Vagina (tissue), 2 donors: ENCODE results near the gene CDC14A. TPM values are rescaled to one million over a fixed set of nuclear protein-coding genes. Genes with fewer than 3 reads are reported as not detected.

Experiments
- DNase-seq, 2 donors: peaks; one replicate each; pipeline ENCODE4 v3.0.0-alpha.2; 2017; ENCODE audit errors: extremely low spot score in 2 of 2
- H3K27ac ChIP-seq: fragments of 200-600 bp; sonication (generic); one replicate; pipeline ENCODE4 v1.5.1; 2019
- H3K27me3 ChIP-seq: fragments of 200-600 bp; sonication (generic); one replicate; pipeline ENCODE4 v1.5.1; 2019
- H3K36me3 ChIP-seq, 2 donors: fragments of 200-600 bp; sonication (generic); one replicate each; pipeline ENCODE4 v1.5.1; 2017 to 2019
- H3K4me1 ChIP-seq: fragments of 200-600 bp; sonication (generic); one replicate; pipeline ENCODE4 v1.5.1; 2019
- H3K4me3 ChIP-seq, 2 donors: fragments of 200-600 bp; sonication (generic); 1 replicate in 1 of 2; 2 replicates in 1 of 2; pipeline ENCODE4 v1.5.1; 2016 to 2019
- H3K9me3 ChIP-seq: fragments of 200-600 bp; sonication (generic); one replicate; pipeline ENCODE4 v1.5.1; 2019
- CTCF ChIP-seq, 3 experiments: fragments of 450-650 bp in 2 of 3; fragments of 200-600 bp in 1 of 3; sonication (generic) in 1 of 3; IDR thresholded peaks; one replicate each; pipeline ENCODE4 v1.5.1; 2017 to 2019; ENCODE audit warnings: antibody characterized with exemption in 3 of 3, mild to moderate bottlenecking in 2 of 3, moderate library complexity in 2 of 3
- POLR2A ChIP-seq, 2 donors: fragments of 450-650 bp; IDR thresholded peaks; one replicate each; pipeline ENCODE4 v1.6.1; 2017; ENCODE audit warnings: antibody characterized with exemption in 2 of 2, mild to moderate bottlenecking in 2 of 2, moderate library complexity in 2 of 2
- POLR2AphosphoS5 ChIP-seq, 2 donors: sonication (generic); formaldehyde crosslinking; IDR thresholded peaks; one replicate each; pipeline ENCODE4 v1.9.0; 2017; ENCODE audit warnings: antibody characterized with exemption in 2 of 2, mild to moderate bottlenecking in 2 of 2, low read depth in 1 of 2; ENCODE audit not compliant: insufficient read depth in 1 of 2
- intact Hi-C: fragments of 100-400 bp; cut with DNase I; formaldehyde crosslinking; loops from one replicate; pipeline ENCODE4 v1.15.1; 2023
- total RNA-seq: library from RNA; depleted of rRNA; stranded (reverse); fragments of >200 nt; gene quantifications from one replicate; pipeline ENCODE4 v1.2.3, GENCODE V29; 2016

The CDC14A gene
- total RNA-seq, 1 donor from 2014 or later = 14.5 TPM

DNA sequence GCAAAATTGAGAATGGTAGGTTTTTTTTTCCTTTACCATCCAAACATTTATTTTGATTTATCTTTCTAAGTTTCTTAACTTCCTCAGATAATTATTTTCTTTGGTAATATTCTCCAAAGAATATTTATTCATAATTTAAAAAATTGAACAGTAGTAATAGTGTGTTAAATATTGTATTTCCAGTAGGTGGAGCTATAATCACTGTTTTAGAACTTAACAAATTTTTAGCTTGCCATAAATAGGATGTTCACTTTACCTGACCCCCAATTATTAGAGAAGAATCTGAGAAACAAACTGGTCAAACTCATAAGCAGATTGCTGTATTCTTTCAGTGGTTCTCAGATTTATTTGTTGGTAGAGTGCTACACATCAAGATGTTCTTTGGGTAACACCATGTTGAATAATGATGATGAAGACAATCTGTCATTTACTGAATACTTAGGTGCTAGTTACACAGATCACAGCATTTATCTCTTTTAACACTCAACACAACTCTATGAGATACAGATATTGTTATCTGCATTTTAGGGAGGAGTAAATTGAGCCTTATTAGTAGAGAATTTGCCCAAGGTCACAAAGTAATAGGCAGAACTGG is 103.3 kb downstream of the CDC14A start:
- intact Hi-C loops = loop anchor here (5.0 kb wide), 1 partner anchor 412 kb away; no protein-coding TSS in a partner anchor
- no peak for DNase-seq

GRCh38 chr1:100456880-100457279 is 104.6 kb downstream of the CDC14A start:
- Histone ChIP-seq H3K27ac (no peak overlapping the region), H3K36me3 (no peaks in the 10 kb centered on the region), H3K4me1 (peaks cover 5% of the 10 kb centered on the region), H3K9me3 (no peaks in the 10 kb centered on the region), H3K4me3 (no peak overlapping the region), H3K27me3 (no peaks in the 10 kb centered on the region)
- no peak for TF ChIP-seq POLR2AphosphoS5 (IDR thresholded peaks at IDR 0.05; ENCODE audit: insufficient read depth in 1 of 2, low read depth in 1 of 2)
- TF ChIP-seq POLR2A (IDR thresholded peaks at IDR 0.05) = no peak
- TF ChIP-seq CTCF (IDR thresholded peaks at IDR 0.05) = no peak
- DNase-seq = no peak
- intact Hi-C loops = loop anchor here (5.0 kb wide), 1 partner anchor 410 kb away; no protein-coding TSS in a partner anchor

More for the DNA sequence above, 103.3 kb downstream of the CDC14A start:
- Histone ChIP-seq H3K9me3 (no peaks in the 10 kb centered on the region), H3K27me3 (no peaks in the 10 kb centered on the region), H3K27ac (no peak overlapping the region), H3K4me3 (no peak overlapping the region), H3K36me3 (no peaks in the 10 kb centered on the region), H3K4me1 (peaks cover 5% of the 10 kb centered on the region)
- peak in 1 of 3 experiments; percentile 34 for TF ChIP-seq CTCF (IDR thresholded peaks at IDR 0.05)
- no peak for TF ChIP-seq POLR2A (IDR thresholded peaks at IDR 0.05)
- TF ChIP-seq POLR2AphosphoS5 (IDR thresholded peaks at IDR 0.05; ENCODE audit: insufficient read depth in 1 of 2, low read depth in 1 of 2) = no peak

DNA sequence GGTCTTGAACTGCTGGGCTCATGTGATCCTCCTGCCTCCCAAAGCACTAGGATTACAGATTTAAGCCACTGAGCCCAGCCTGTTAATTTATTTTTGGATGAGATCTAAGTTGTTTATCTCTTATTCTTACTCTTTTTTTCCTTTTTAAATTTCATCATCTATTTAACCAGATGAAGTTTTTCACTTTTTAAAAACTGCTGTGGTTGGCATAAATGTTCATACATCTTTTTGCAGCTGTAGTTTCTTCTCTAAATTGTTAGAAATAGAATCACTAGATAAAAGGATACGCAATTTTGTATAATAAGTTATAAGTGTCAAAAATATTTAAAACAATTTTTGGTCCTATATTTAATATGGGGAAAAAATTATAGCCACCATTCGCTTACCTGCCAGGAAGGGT is 105.4 kb downstream of the CDC14A start:
- H3K4me3 ChIP-seq = no peak overlapping the region
- no peak for DNase-seq
- no peak overlapping the region for H3K27ac ChIP-seq
- no peaks in the 10 kb centered on the region for H3K36me3 ChIP-seq
- intact Hi-C loops = loop anchor here (5.0 kb wide), 1 partner anchor 410 kb away; no protein-coding TSS in a partner anchor
- H3K27me3 ChIP-seq = no peaks in the 10 kb centered on the region
- no peak for TF ChIP-seq CTCF (IDR thresholded peaks at IDR 0.05)
- TF ChIP-seq POLR2AphosphoS5 (IDR thresholded peaks at IDR 0.05; ENCODE audit: insufficient read depth in 1 of 2, low read depth in 1 of 2) = no peak
- TF ChIP-seq POLR2A (IDR thresholded peaks at IDR 0.05) = no peak
- H3K9me3 ChIP-seq = no peaks in the 10 kb centered on the region
- H3K4me1 ChIP-seq = peaks cover 5% of the 10 kb centered on the region

- peaks cover 5% of the 10 kb centered on the region for H3K4me1 ChIP-seq
- peaks cover 0 to 4% of the 10 kb centered on the region in 2 donors for H3K36me3 ChIP-seq
- no peak for TF ChIP-seq POLR2AphosphoS5 (IDR thresholded peaks at IDR 0.05; ENCODE audit: insufficient read depth in 1 of 2, low read depth in 1 of 2)
- TF ChIP-seq POLR2A (IDR thresholded peaks at IDR 0.05) = no peak
- no peak for TF ChIP-seq CTCF (IDR thresholded peaks at IDR 0.05)
- no peak for DNase-seq
- H3K27ac ChIP-seq = no peak overlapping the region
- H3K4me3 ChIP-seq = no peak overlapping the region
- H3K27me3 ChIP-seq = no peaks in the 10 kb centered on the region
- H3K9me3 ChIP-seq = no peaks in the 10 kb centered on the region
- intact Hi-C loops = loop anchor here (5.0 kb wide), 1 partner anchor 408 kb away; no protein-coding TSS in a partner anchor
These were observed 106.5 kb downstream of the CDC14A start for GRCh38 chr1:100458661-100459357.
